ENCODE results near the gene PTPA.

PTPA gene

GRCh38 chr9:129138476-129139232 lies 27.4 kb downstream of the PTPA start:
- no peak for DNase-seq (ENCODE audit: low read depth)

GRCh38 chr9:129139233-129139992 lies 28.2 kb downstream of the PTPA start:
- peak; percentile 60 for DNase-seq (ENCODE audit: low read depth)

GRCh38 chr9:129139993-129140396 lies 28.8 kb downstream of the PTPA start:
- peak; percentile 70 for DNase-seq (ENCODE audit: low read depth)

DNA sequence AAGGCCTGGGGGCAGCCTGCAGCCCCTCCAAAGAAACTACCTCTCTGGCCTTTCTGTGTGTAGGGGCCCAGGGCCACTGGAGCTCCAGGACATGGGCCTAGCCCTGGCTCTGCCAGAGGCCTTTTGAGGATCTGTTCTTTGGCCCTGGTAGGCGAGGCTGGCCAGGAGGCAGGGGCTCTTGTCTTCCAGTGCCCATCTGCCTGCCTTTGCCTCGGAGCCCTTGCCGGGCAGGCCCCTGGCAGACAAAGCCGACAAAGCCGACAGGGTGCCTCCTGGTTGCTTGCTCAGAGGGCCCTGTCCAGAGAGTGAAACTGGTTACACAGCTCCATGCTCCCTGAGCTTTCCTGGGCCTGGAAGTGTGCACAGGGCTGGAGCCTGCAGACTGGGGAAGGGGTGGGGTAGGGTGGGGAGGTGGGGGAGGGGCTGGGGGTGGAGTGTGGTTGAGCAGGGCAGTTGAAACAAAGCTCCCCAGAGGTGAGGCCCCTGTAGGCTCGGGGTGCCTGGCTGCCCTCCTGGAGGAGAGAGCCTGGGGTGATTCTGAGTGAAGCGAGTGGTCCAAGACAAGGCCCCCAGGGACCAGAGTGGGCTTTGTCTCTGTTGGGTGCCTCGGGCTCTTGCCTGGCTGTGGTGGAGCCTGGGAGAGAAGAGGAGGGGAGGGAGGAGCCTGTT lies 29.3 kb downstream of the PTPA start:
- DNase-seq (ENCODE audit: low read depth) = no peak

DNA sequence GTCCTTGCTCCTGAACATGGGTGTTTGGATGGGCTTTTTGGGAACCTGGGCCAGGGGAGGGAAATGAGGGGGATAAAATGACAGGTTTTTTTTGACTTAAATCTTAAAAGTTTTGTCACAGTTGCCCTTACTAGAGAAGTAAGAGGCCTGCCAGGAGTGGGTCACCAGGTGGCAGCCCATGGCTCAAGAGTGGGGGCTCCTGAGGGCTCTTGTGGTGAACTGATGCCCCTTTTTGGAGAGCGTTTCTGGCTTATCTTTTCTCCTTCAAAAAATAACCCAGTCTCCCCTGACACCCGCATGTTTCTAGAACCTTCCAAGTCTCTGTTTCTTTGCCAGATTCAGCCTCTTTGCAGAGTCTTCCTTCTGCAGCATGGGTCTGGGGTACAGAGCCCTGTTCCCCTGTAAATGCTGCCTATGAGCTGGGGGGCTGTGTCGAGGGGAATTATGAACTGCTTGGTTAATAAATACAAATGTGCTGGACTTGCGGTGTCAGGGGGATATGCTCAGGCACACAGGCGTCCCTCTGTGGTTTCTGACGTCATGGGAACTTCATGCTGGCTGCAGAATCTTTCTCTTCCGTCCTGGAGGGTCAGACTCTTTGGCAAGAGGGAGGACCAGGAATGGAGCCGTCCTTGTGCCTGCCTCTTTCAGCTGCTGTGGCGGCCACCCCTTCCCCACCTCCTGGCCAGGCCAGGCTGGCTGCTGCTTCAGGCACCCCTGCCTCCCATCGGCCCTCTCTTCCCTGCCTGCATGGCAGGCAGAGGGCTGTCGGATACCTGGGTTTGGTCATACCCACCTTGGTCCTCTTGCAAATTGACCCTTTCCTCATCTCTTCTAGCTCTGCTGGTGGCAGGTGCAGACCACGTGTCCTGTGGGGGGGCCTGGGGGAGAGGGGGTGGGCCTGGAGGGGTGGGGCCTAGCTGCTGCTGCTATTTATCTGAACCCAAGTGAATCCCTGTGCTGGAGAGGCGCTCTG lies 30.1 kb downstream of the PTPA start:
- no peak for DNase-seq (ENCODE audit: low read depth)

GRCh38 chr9:129142138-129142935 lies 31.1 kb downstream of the PTPA start:
- no peak for DNase-seq (ENCODE audit: low read depth)

DNA sequence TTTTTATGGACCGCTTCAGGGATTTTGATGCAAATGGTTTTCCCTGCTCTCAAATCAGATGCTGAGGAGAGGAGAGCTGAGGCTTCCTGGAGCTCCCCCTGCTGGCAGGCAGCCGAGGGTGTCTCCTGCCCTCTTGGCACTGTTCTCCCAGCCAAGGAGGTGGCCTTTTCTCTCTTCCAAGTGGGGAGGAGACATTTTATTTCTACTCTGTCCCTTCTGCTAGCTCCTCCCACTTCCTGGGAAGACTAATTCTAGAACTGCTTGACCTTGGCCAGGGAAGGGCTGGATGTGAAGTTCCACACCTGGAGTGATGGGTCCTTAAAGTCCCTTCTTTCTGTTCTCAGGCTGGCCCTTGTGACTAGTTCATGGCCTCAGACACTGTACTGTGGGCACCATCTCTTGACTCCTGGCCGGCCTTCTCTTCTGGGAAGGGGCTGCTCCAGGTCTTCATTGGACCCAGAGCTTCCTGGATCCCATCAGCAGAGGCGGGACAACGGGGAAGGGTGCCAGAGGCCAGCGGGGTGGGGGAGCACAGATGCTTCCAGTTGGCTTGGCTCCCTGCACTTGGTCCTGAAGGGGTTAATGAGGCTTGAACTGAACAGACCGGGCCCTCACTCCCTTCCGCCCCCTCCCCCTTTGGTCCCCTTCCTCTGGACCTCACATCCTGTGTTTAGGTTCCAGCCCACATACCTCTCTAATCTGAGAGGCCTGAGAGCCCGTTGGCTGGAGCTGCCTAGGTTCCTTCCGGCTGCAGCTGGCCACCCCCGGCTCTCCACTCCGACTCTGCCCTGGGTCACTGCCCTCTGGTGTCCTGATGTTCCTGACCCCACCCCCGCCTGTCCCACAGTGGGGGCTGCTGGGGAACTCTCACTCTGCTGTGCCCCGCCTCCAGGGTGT lies 32.1 kb downstream of the PTPA start:
- DNase-seq (ENCODE audit: low read depth) = peak; percentile 62

GRCh38 chr9:129145316-129145715 lies 34.1 kb downstream of the PTPA start:
- DNase-seq (ENCODE audit: low read depth) = no peak

DNA sequence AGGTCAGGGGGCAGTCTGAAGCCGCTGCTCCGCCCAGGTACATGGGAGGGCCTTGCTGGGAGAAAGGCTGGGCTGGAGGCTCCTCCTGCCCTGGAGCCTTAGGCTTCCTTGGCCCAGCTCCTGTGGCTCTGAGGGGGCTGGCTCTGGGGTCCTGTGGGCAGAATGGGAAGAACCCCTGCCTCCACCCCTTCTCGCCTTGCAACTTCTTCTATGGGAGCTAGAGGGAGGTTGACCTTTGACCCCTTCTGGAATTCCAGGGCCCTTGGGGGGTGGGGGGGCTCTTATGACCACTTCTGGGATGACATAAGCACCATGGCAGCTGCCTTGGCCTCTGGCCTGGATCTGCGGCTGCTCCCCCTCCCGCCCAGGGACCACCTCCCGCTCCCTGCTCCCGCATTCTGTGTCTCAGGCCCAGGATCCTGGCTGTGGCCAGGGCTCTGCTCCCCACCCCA lies 34.7 kb downstream of the PTPA start:
- no peak for DNase-seq (ENCODE audit: low read depth)

GRCh38 chr9:129146441-129146941 lies 35.3 kb downstream of the PTPA start:
- no peak for DNase-seq (ENCODE audit: low read depth)

GRCh38 chr9:129148463-129149204 lies 37.4 kb downstream of the PTPA start:
- no peak for DNase-seq (ENCODE audit: low read depth)

DNA sequence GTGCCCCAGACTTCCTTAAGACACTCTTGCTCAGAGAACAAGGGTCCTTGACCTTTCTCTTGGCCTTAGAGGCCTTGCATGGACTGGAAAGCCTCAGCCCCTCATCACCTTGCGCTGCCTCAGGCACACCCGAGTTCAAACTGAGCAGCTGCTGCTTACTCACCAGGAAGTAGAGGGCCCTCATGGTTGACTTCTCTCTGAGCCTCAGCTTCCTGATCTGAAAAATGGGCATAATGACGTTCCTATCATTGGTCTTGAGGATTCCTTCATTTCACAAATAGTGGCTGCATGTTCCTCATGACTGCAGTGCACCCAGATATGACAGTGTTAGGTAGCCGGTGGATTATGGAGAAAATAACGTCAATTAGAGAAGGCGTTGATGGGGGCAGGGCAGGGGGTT lies 38.2 kb downstream of the PTPA start:
- no peak for DNase-seq (ENCODE audit: low read depth)

DNA sequence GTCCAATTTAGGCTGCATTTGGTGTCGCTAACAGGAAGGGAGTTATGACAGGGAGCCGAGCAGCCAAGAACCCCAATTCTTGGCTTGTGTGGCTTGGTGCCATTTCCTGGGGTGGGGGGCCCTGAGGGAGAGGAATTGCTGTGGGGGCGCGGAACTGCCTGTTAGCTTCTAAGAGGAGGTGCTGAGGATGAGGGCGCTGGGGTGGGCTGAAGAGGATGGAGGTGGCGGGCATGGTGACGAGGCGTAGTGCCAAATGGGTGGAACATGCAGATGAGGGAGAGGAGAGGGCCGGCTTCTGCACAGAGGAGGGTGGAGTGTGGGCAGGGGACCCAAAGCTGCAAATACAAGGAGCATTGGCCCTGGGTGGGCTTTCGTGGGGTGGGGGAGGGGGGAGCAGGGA lies 38.9 kb downstream of the PTPA start:
- DNase-seq (ENCODE audit: low read depth) = no peak

DNA sequence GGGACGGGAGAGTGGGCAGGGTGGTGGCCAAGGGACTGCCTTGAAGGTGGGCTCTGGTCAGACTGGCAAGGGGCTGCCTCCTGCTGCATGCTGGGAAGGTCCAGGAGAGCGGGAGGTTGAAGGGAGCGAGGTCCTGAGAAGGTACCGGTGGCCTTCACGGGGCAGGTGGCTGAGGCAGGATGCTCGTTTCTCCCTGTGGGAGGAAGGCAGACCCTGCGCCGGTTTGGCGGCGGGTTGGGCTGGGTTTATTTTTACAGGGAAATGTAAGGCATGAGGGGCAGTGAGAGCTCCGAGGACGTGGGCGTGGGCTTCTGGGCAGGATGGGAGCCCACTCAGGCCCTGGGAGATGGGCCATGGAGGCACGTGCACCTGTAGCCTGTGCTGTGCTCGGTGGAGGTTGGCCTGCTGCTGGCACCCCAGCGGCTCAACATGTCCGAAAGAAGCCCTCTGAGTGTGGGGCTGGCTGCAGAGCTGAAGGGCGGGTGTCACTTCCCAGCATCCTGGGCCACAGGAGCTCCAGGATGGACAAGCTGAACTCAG lies 39.5 kb downstream of the PTPA start:
- DNase-seq (ENCODE audit: low read depth) = no peak

GRCh38 chr9:129151469-129151868 lies 40.3 kb downstream of the PTPA start:
- no peak for DNase-seq (ENCODE audit: low read depth)

DNA sequence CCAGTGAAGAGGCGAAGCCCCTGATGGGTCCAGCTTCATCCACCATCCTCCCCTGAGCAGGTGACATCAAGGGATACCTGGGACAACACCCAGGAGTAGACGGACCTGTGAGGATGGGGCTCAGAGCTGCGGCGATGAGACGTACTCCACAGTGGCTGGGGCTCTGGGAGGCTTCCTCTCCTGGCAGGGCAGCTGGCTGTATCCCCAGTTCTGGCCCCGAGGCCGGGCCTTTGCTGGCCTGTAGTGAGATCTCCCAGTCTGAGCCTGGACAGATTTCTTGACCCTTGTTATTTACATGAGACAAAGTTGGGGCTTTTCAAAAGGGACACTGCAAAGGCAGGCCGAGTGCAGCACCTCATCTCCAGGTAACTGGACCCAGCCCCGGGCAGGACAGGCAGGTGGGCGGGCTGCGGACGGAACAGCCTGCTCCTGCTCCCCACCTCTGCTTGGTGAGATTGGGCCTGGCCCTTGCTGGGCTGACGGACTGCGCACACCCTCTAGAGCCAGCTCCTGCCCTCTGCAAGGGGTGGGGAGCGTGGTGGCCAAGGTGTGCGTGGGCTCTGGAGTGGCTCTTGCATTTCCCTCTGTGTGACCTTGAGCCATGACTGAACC lies 43.8 kb downstream of the PTPA start:
- no peak for DNase-seq (ENCODE audit: low read depth)

DNA sequence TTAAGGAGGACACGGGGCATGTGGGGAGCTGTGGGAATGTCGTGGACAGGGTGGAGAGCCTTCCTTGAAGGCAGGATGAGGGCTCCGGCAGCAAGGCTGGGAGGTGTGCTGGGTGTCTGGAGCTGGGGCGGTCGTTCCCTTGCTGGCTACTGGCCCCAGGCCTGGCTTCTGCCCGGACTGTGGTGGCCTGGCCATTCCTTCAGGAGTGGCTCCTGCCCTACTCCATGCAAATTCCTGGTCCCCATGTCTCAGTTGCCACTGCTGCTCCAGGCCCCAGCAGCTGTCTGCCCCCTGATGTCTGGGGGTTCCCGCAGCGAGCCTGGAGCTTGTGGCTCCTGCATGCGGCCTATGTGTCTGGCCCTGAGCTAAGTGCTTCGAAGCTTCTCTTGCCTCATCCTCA lies 44.9 kb downstream of the PTPA start:
- DNase-seq (ENCODE audit: low read depth) = no peak
